ENCODE measurements around the gene NSDHL.

GRCh38 chrX:152902502-152902820 lies 71.6 kb downstream of the NSDHL start:
- TF ChIP-seq, protein P1, sequence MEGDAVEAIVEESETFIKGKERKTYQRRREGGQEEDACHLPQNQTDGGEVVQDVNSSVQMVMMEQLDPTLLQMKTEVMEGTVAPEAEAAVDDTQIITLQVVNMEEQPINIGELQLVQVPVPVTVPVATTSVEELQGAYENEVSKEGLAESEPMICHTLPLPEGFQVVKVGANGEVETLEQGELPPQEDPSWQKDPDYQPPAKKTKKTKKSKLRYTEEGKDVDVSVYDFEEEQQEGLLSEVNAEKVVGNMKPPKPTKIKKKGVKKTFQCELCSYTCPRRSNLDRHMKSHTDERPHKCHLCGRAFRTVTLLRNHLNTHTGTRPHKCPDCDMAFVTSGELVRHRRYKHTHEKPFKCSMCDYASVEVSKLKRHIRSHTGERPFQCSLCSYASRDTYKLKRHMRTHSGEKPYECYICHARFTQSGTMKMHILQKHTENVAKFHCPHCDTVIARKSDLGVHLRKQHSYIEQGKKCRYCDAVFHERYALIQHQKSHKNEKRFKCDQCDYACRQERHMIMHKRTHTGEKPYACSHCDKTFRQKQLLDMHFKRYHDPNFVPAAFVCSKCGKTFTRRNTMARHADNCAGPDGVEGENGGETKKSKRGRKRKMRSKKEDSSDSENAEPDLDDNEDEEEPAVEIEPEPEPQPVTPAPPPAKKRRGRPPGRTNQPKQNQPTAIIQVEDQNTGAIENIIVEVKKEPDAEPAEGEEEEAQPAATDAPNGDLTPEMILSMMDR (IDR thresholded peaks at IDR 0.05) = no peak
- TF ChIP-seq POLR2A (IDR thresholded peaks at IDR 0.05) = no peak
- no peak for TF ChIP-seq POLR2AphosphoS5 (IDR thresholded peaks at IDR 0.05)
- TF ChIP-seq EP300 (IDR thresholded peaks at IDR 0.05) = no peak

All from sigmoid colon (tissue), 4 donors.